MM.1S (cell line): ENCODE results near the gene GPS1.

ENCODE experiments used
- DNase-seq: peaks from one replicate; pipeline ENCODE4 v3.0.0-alpha.2; 2015
- H2AFZ ChIP-seq: fragments of 300-600 bp; sonication (generic); 2 replicates; pipeline ENCODE4 v1.6.0; 2016; ENCODE audit warnings: antibody characterized with exemption, low read length
- H3F3A ChIP-seq: fragments of 300-600 bp; sonication (generic); 2 replicates; pipeline ENCODE4 v1.6.1; 2016; ENCODE audit warnings: mild to moderate bottlenecking, antibody characterized with exemption, low read length, moderate library complexity, mixed read lengths; ENCODE audit not compliant: insufficient read depth
- H3K27ac ChIP-seq: fragments of 300-600 bp; sonication (generic); 2 replicates; pipeline ENCODE4 v1.5.1; 2016; ENCODE audit warnings: mild to moderate bottlenecking, low read length
- H3K27me3 ChIP-seq: fragments of 300-600 bp; sonication (generic); replicated peaks from 2 replicates; pipeline ENCODE4 v1.6.0; 2016; ENCODE audit warnings: low read length; ENCODE audit not compliant: insufficient read depth
- H3K36me3 ChIP-seq: fragments of 300-600 bp; sonication (generic); replicated peaks from 2 replicates; pipeline ENCODE4 v1.6.1; 2016; ENCODE audit warnings: mild to moderate bottlenecking, low read length, mixed read lengths; ENCODE audit not compliant: insufficient read depth
- H3K4me1 ChIP-seq: fragments of 300-600 bp; sonication (generic); 2 replicates; pipeline ENCODE4 v1.6.1; 2016; ENCODE audit warnings: low read length, mixed read lengths
- H3K4me2 ChIP-seq: fragments of 300-600 bp; sonication (generic); 2 replicates; pipeline ENCODE4 v1.6.0; 2016; ENCODE audit warnings: low read depth, low read length
- H3K4me3 ChIP-seq: fragments of 300-600 bp; sonication (generic); 2 replicates; pipeline ENCODE4 v1.5.1; 2016; ENCODE audit warnings: low read length, mixed read lengths
- H3K79me2 ChIP-seq: fragments of 300-600 bp; sonication (generic); 2 replicates; pipeline ENCODE4 v1.6.1; 2016; ENCODE audit warnings: mixed run types, low read length, mixed read lengths
- H3K9ac ChIP-seq: fragments of 300-600 bp; sonication (generic); 2 replicates; pipeline ENCODE4 v1.6.1; 2016; ENCODE audit warnings: low read length, mixed read lengths
- H3K9me2 ChIP-seq: fragments of 300-600 bp; sonication (generic); replicated peaks from 2 replicates; pipeline ENCODE4 v1.6.1; 2016; ENCODE audit warnings: mild to moderate bottlenecking, low read length, mixed read lengths; ENCODE audit not compliant: insufficient read depth
- H3K9me3 ChIP-seq: fragments of 300-600 bp; sonication (generic); replicated peaks from 2 replicates; pipeline ENCODE4 v1.6.1; 2016; ENCODE audit warnings: mild to moderate bottlenecking, low read length, mixed read lengths; ENCODE audit not compliant: insufficient read depth
- H4K20me1 ChIP-seq: fragments of 300-600 bp; sonication (generic); 2 replicates; pipeline ENCODE4 v1.6.1; 2016; ENCODE audit warnings: mild to moderate bottlenecking, low read length, moderate library complexity, mixed read lengths; ENCODE audit not compliant: insufficient read depth
- EZH2 ChIP-seq: fragments of 300-600 bp; sonication (generic); optimal IDR thresholded peaks from 2 replicates; pipeline ENCODE3; 2017; ENCODE audit warnings: low read depth, mild to moderate bottlenecking, antibody characterized with exemption, low read length, mixed read lengths
- EZH2phosphoT487 ChIP-seq: fragments of 300-600 bp; sonication (generic); IDR thresholded peaks from 2 replicates; pipeline ENCODE4 v1.6.1; 2018; ENCODE audit warnings: antibody characterized with exemption, low read length
- TF ChIP-seq, protein P1 (sequence below): fragments of 300-600 bp; sonication (generic); IDR thresholded peaks from 2 replicates; pipeline ENCODE4 v1.5.1; 2016; ENCODE audit warnings: antibody characterized with exemption, low read length, mixed read lengths

The GPS1 gene

DNA sequence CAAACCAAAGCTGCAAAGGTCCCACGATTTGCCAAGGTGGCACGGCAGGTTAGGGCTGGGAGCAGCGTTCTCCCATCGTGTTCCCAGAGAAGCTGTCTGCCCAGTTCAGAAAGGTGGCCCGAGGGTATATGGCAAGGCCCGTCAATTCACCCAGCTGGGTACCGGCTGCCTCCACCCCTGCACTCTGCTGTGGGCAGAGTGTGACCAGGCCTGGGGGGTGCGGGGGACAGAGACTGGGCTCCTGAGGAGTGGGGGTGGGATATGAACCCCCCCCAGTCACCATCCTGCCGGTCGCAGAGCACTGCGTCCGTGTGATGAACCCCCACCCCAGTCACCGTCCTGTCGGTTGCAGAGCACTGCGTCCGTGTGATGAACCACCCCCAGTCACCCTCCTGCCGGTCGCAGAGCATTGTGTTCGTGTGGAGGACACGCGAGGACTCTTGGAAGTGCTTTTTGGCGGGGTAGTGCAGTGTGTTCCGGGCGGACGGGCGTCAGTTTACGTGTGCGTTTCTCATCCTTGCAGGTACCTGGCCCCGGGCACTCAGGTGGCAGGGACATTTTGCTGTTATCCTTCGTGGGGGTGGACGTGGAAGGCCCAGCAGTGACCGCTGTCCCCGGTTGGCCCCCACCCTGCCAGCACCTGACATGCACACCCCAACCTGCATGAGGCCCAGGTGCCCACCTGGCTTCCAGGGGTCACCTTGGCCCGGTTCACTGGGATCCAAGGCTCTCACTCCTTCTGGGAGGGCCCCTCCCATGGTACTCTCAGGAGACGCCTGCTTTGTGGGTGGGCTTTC is 49.0 kb downstream of the GPS1 start:
- Histone ChIP-seq H3K79me2 (peaks cover 42% of the 10 kb centered on the region), H3K4me3 (no peak overlapping the region), H3K4me1 (peaks cover 22% of the 10 kb centered on the region), H3K9me3 (no peaks in the 10 kb centered on the region), H3K9me2 (no peaks in the 10 kb centered on the region), H3K9ac (no peak overlapping the region), H4K20me1 (peaks cover 6% of the 10 kb centered on the region; the same call in 1 of the 2 replicates), H2AFZ (no peak overlapping the region), H3F3A (0 out of 2 replicates have a peak, but pooled peaks cover 6% of the 10 kb centered on the region), H3K36me3 (peaks cover 4% of the 10 kb centered on the region), H3K27me3 (no peaks in the 10 kb centered on the region), H3K4me2 (no peak overlapping the region), H3K27ac (no peak overlapping the region)
- TF ChIP-seq, protein P1, sequence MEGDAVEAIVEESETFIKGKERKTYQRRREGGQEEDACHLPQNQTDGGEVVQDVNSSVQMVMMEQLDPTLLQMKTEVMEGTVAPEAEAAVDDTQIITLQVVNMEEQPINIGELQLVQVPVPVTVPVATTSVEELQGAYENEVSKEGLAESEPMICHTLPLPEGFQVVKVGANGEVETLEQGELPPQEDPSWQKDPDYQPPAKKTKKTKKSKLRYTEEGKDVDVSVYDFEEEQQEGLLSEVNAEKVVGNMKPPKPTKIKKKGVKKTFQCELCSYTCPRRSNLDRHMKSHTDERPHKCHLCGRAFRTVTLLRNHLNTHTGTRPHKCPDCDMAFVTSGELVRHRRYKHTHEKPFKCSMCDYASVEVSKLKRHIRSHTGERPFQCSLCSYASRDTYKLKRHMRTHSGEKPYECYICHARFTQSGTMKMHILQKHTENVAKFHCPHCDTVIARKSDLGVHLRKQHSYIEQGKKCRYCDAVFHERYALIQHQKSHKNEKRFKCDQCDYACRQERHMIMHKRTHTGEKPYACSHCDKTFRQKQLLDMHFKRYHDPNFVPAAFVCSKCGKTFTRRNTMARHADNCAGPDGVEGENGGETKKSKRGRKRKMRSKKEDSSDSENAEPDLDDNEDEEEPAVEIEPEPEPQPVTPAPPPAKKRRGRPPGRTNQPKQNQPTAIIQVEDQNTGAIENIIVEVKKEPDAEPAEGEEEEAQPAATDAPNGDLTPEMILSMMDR, result no peak
- TF ChIP-seq EZH2phosphoT487, result no peak
- no peak for TF ChIP-seq EZH2
- no peak for DNase-seq

DNA sequence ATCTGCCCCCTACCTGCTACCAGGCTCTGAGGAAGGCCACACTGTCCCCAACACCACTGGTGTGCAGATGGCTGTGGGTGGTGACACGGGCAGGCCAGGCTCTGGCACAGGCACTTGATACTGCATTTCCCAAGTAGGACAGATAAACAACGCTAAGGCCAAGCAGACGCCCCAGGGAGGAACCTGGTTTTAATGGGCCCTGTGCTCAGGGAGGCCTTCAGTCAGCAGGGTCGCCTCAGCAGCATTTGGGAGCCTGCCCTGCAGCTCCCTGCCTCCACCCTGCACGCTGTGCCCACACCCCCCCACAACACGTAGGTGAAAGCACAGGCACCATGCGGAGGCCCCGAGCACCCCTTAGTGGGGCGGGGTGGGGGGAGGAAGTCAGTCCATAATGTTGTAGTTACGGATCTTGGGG is 49.6 kb downstream of the GPS1 start:
- Histone ChIP-seq H3K4me1 (peaks cover 17% of the 10 kb centered on the region), H3K9me2 (no peaks in the 10 kb centered on the region), H3F3A (0 out of 2 replicates have a peak, but pooled peaks cover 6% of the 10 kb centered on the region), H3K9me3 (no peaks in the 10 kb centered on the region), H3K79me2 (peaks cover 40% of the 10 kb centered on the region), H3K4me3 (no peak overlapping the region), H3K36me3 (no peaks in the 10 kb centered on the region), H3K27me3 (no peaks in the 10 kb centered on the region), H2AFZ (no peak overlapping the region), H3K4me2 (no peak overlapping the region), H3K9ac (no peak overlapping the region), H3K27ac (no peak overlapping the region), H4K20me1 (peaks cover 5% of the 10 kb centered on the region; the same call in 1 of the 2 replicates)
- TF ChIP-seq, protein P1, result no peak
- TF ChIP-seq EZH2 (no peak), EZH2phosphoT487 (no peak)
- no peak for DNase-seq

DNA sequence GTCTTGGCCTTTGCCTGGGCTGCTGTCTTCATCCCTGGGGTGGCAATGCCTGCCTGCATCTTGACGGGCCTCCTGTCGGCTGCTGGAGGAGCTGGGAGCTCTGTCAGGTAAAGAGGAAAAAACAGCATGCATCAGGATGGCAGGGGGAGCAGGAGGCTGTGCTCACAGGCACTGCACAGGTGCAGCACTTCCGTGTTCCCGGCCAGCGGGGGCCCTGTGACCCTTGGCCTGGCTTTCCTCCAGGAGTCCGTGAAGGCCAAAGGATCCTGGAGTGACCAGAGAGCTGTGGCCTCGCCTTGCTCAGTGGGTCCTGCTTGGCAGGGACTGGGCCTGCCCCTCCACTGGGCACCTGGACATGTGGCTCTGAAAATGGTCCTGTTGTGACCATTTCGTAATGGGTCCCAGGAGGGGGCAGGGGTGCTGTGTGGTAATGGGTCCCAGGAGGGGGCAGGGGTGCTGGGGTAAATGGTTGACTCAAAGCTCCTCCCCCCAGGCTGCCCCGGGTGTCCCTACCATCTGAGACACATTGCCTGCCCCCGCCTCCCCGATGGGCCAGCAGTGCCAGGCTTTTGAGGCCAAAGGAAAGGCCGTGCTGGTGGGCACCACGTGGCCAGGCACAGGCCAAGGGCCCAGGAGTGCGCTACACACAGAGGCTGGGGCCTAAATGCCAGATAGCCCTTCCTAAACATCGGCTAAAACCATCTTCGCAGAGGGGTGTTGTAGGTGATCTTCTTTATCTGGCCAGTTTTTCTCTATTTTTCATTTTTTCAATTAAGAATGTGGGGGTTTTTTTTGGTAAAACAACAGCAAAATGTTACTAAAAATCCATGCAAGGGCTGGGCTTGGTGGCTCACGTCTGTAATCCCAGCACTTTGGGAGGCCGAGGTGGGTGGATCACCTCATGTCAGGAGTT is 50.3 kb downstream of the GPS1 start:
- Histone ChIP-seq H3K79me2 (peaks cover 32% of the 10 kb centered on the region), H3K9ac (no peak overlapping the region), H3K27ac (no peak overlapping the region), H3K4me2 (no peak overlapping the region), H3F3A (peaks cover 12% of the 10 kb centered on the region; the same call in 1 of the 2 replicates), H3K9me3 (no peaks in the 10 kb centered on the region), H3K9me2 (no peaks in the 10 kb centered on the region), H3K36me3 (no peaks in the 10 kb centered on the region), H2AFZ (no peak overlapping the region), H4K20me1 (no peaks in the 10 kb centered on the region), H3K27me3 (no peaks in the 10 kb centered on the region), H3K4me3 (no peak overlapping the region), H3K4me1 (peaks cover 19% of the 10 kb centered on the region)
- no peak for TF ChIP-seq EZH2phosphoT487
- TF ChIP-seq, protein P1, result no peak
- no peak for TF ChIP-seq EZH2
- DNase-seq, result no peak
